ENCODE measurements around the gene LRP1-AS. TPM values are rescaled to one million over a fixed set of nuclear protein-coding genes. Genes with fewer than 3 reads are reported as not detected.

Gene LRP1-AS
- total and polyA plus RNA-seq, 2 donors from 2014 or later: not detected

- peak in 1 of 5 donors; percentile 47 for DNase-seq
- no peak for TF ChIP-seq CTCF (IDR thresholded peaks at IDR 0.05; ENCODE audit: borderline replicate concordance, extremely low read depth, insufficient read depth)
- H3K4me3 ChIP-seq (ENCODE audit: low read length in 3 of 3): no peak overlapping the region
- peaks cover 0 to 12% (median 0%) of the 10 kb centered on the region in 3 donors for H3K4me1 ChIP-seq (ENCODE audit: control insufficient read depth in 2 of 3, insufficient read depth in 2 of 3, low read depth in 1 of 3, low read length in 3 of 3)
- H3K9me3 ChIP-seq (ENCODE audit: control insufficient read depth in 2 of 3, insufficient read depth in 1 of 3, low read length in 3 of 3): no peaks in the 10 kb centered on the region
- no peak overlapping the region for H3K9ac ChIP-seq (ENCODE audit: low read length in 3 of 3)
- no peak for FAIRE-seq
- intact Hi-C loops (cut with DNase I): no loop called here
- peaks cover 7 to 57% (median 12%) of the 10 kb centered on the region in 3 donors for H3K36me3 ChIP-seq (ENCODE audit: control insufficient read depth in 2 of 3, insufficient read depth in 3 of 3, low read length in 3 of 3)
- H3K27ac ChIP-seq (ENCODE audit: low read depth in 2 of 2, low read length in 2 of 2): peak overlapping the region; percentile 26 to 40
- H3K27me3 ChIP-seq (ENCODE audit: control insufficient read depth, insufficient read depth, low read length): no peaks in the 10 kb centered on the region
Measured at GRCh38 chr12:57096748-57097553, 50.5 kb downstream of the LRP1-AS start.

GRCh38 chr12:57096099-57096572 is 51.3 kb downstream of the LRP1-AS start:
- Histone ChIP-seq H3K36me3 (ENCODE audit: control insufficient read depth in 2 of 3, insufficient read depth in 3 of 3, low read length in 3 of 3) (peaks cover 7 to 63% (median 14%) of the 10 kb centered on the region in 3 donors), H3K27ac (ENCODE audit: low read depth in 2 of 2, low read length in 2 of 2) (peak overlapping the region in 1 of 2 donors; percentile 40), H3K4me3 (ENCODE audit: low read length in 3 of 3) (no peak overlapping the region), H3K4me1 (ENCODE audit: control insufficient read depth in 2 of 3, insufficient read depth in 2 of 3, low read depth in 1 of 3, low read length in 3 of 3) (peaks cover 0 to 14% (median 0%) of the 10 kb centered on the region in 3 donors), H3K9ac (ENCODE audit: low read length in 3 of 3) (no peak overlapping the region), H3K27me3 (ENCODE audit: control insufficient read depth, insufficient read depth, low read length) (no peaks in the 10 kb centered on the region), H3K9me3 (ENCODE audit: control insufficient read depth in 2 of 3, insufficient read depth in 1 of 3, low read length in 3 of 3) (no peaks in the 10 kb centered on the region)
- FAIRE-seq (no peak), DNase-seq (peak in 2 of 5 donors; percentile 13 to 52)
- TF ChIP-seq CTCF (IDR thresholded peaks at IDR 0.05; ENCODE audit: borderline replicate concordance, extremely low read depth, insufficient read depth): no peak
- intact Hi-C loops (cut with DNase I): no loop called here

- no peak for FAIRE-seq
- no peaks in the 10 kb centered on the region for H3K27me3 ChIP-seq (ENCODE audit: control insufficient read depth, insufficient read depth, low read length)
- H3K36me3 ChIP-seq (ENCODE audit: control insufficient read depth in 2 of 3, insufficient read depth in 3 of 3, low read length in 3 of 3): peaks cover 7 to 64% (median 16%) of the 10 kb centered on the region in 3 donors
- no peak overlapping the region for H3K27ac ChIP-seq (ENCODE audit: low read depth in 2 of 2, low read length in 2 of 2)
- H3K9ac ChIP-seq (ENCODE audit: low read length in 3 of 3): no peak overlapping the region
- H3K4me3 ChIP-seq (ENCODE audit: low read length in 3 of 3): no peak overlapping the region
- H3K9me3 ChIP-seq (ENCODE audit: control insufficient read depth in 2 of 3, insufficient read depth in 1 of 3, low read length in 3 of 3): no peaks in the 10 kb centered on the region
- no peak for TF ChIP-seq CTCF (IDR thresholded peaks at IDR 0.05; ENCODE audit: borderline replicate concordance, extremely low read depth, insufficient read depth)
- H3K4me1 ChIP-seq (ENCODE audit: control insufficient read depth in 2 of 3, insufficient read depth in 2 of 3, low read depth in 1 of 3, low read length in 3 of 3): peaks cover 0 to 21% (median 0%) of the 10 kb centered on the region in 3 donors
- peak in 1 of 5 donors; percentile 50 for DNase-seq
- intact Hi-C loops (cut with DNase I): no loop called here
Measured at GRCh38 chr12:57095440-57095839, 52.0 kb downstream of the LRP1-AS start.

Small RNA genes lying within 50 kb of the gene (microRNA-seq; reads per million reads assigned to microRNA genes)
- not detected for gene MIR1228

Other genes starting within 250 kb of the LRP1-AS start
- gene SDR9C7, start 213.2 kb downstream of the LRP1-AS start, total RNA-seq: not detected
- gene SDR9C7, start 213.2 kb downstream of the LRP1-AS start, polyA plus RNA-seq (ENCODE audit: insufficient read depth, low read depth, low replicate concordance): not detected
- 0.41 TPM for gene RDH16, start 190.0 kb downstream of the LRP1-AS start, total RNA-seq
- 0.15 TPM for gene RDH16, start 190.0 kb downstream of the LRP1-AS start, polyA plus RNA-seq (ENCODE audit: insufficient read depth, low read depth, low replicate concordance)
- gene ZBTB39, start 141.1 kb downstream of the LRP1-AS start, total RNA-seq: 6.6 TPM
- 1.4 TPM for gene ZBTB39, start 141.1 kb downstream of the LRP1-AS start, polyA plus RNA-seq (ENCODE audit: insufficient read depth, low read depth, low replicate concordance)
- not detected for gene TAC3, start 131.1 kb downstream of the LRP1-AS start, total RNA-seq
- gene TAC3, start 131.1 kb downstream of the LRP1-AS start, polyA plus RNA-seq (ENCODE audit: insufficient read depth, low read depth, low replicate concordance): not detected
- gene MYO1A, start 97.5 kb downstream of the LRP1-AS start, total RNA-seq: 0.25 TPM
- 0.77 TPM for gene MYO1A, start 97.5 kb downstream of the LRP1-AS start, polyA plus RNA-seq (ENCODE audit: insufficient read depth, low read depth, low replicate concordance)
- gene NEMP1, start 68.8 kb downstream of the LRP1-AS start, total RNA-seq: 10.3 TPM
- 2.1 TPM for gene NEMP1, start 68.8 kb downstream of the LRP1-AS start, polyA plus RNA-seq (ENCODE audit: insufficient read depth, low read depth, low replicate concordance)
- gene NAB2, start 58.5 kb downstream of the LRP1-AS start, total RNA-seq: 28.0 TPM
- gene NAB2, start 58.5 kb downstream of the LRP1-AS start, polyA plus RNA-seq (ENCODE audit: insufficient read depth, low read depth, low replicate concordance): 13.9 TPM
- 232 TPM for gene STAT6, start 36.3 kb downstream of the LRP1-AS start, total RNA-seq
- gene STAT6, start 36.3 kb downstream of the LRP1-AS start, polyA plus RNA-seq (ENCODE audit: insufficient read depth, low read depth, low replicate concordance): 74.8 TPM
- gene LRP1, start 19.1 kb downstream of the LRP1-AS start, total RNA-seq: 121 TPM
- gene LRP1, start 19.1 kb downstream of the LRP1-AS start, polyA plus RNA-seq (ENCODE audit: insufficient read depth, low read depth, low replicate concordance): 18.7 TPM
- gene NXPH4, start 69.2 kb upstream of the LRP1-AS start, total RNA-seq: 0.16 TPM
- 0.71 TPM for gene NXPH4, start 69.2 kb upstream of the LRP1-AS start, polyA plus RNA-seq (ENCODE audit: insufficient read depth, low read depth, low replicate concordance)
- 70.1 TPM for gene SHMT2, start 82.1 kb upstream of the LRP1-AS start, total RNA-seq
- gene SHMT2, start 82.1 kb upstream of the LRP1-AS start, polyA plus RNA-seq (ENCODE audit: insufficient read depth, low read depth, low replicate concordance): 49.3 TPM
- gene STAC3, start 103.6 kb upstream of the LRP1-AS start, total RNA-seq: 3.1 TPM
- 1.5 TPM for gene STAC3, start 103.6 kb upstream of the LRP1-AS start, polyA plus RNA-seq (ENCODE audit: insufficient read depth, low read depth, low replicate concordance)

Data from kidney (tissue), 14 donors.